ENCODE measurements around the gene NTS.

NTS gene

DNA sequence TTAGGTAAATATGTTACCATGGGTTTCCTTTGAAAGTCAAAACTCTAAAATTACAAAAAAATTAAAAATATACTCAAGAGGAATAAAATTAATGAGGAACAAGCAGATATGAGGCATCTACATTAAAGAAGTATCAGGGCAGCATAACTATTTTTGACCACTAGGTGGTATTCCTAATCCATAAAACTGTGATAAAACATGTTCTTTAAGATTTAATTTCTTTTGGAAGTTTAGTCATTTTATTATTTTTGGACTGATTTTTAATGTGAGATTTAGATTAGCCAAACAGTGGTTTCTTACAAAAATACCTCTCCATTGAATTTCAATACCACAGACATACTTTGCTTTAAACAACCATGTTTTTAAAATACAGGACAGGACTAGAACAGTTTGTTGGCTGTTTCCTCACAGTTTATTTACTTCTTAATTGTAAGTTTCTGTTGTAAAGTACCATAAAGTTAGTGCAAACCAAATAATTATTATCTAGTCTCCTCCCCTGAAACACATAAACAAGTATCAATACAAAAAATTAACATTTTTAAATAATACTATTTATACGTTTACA lies 49.8 kb downstream of the NTS start:
- DNase-seq, result no peak

DNA sequence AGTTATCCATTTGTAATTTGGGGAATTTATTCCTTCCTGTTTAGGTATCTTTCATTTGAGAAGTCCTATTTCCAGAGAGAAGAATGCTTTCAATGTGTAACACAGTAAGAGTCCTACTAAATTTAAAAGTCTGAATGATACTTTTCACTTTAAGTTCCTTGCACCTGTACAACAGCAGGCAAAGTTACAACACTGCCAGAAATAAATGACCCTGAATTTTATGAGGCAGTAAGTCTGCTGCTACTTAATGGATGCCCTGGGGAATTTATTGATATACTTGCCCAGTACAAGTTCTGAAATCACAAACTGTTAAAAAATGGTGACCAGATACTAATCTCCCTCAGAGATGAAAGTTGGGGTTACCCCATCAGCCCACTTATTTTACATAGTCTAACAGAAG lies 53.1 kb downstream of the NTS start:
- DNase-seq, result no peak

All from stimulated activated naive CD4-positive, alpha-beta T cell (primary cell).